NOMO-1 treated with dmso at 0.1 percent for 144 hours (cell line): ENCODE measurements around the gene AATK.

Source experiments
- DNase-seq: peaks from one replicate; lab custom pipeline; 2025; ENCODE audit not compliant: unreplicated experiment; lab: John Stamatoyannopoulos, UW

AATK gene

DNA sequence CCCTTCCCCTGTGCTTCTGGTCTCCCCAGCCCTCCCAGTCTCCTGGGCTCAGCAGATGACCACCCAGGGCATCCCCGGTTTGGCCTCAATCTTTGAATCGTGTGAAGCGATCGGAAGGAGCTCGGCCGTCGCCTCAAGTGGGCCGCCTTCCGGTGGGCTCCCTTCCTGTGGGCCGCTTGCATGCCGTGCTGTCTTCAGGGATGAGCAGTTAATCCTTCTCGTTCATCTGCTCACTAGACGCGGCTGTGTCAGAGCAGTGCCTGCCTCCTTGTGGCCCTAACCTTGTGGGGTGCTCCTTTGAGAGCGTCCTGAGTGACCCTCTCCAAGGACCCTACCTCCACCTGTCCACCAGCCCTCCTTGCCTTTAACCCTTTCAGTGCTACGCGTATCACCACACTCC, 90.7 kb downstream of the AATK start:
- no peak for DNase-seq

DNA sequence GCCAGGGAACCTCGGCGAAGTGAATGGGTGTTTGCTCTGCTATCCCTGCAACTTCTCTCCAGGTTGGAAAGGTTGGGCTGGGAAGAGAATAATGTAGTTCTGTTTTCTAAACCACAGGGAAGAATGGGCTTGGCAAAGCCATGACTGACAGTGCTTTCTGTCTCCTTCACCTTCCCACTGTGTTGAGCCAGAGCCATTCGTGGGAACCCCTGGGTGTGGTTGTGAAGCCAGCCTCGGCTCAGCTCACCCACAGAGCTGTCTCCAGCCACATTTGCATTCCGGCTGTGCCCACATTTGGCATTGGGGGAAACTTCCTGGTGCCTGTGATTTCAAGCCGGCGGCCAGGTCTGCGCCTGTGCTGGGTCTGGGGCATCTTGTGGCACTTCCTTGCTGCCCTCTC, 91.1 kb downstream of the AATK start:
- DNase-seq, result no peak

DNA sequence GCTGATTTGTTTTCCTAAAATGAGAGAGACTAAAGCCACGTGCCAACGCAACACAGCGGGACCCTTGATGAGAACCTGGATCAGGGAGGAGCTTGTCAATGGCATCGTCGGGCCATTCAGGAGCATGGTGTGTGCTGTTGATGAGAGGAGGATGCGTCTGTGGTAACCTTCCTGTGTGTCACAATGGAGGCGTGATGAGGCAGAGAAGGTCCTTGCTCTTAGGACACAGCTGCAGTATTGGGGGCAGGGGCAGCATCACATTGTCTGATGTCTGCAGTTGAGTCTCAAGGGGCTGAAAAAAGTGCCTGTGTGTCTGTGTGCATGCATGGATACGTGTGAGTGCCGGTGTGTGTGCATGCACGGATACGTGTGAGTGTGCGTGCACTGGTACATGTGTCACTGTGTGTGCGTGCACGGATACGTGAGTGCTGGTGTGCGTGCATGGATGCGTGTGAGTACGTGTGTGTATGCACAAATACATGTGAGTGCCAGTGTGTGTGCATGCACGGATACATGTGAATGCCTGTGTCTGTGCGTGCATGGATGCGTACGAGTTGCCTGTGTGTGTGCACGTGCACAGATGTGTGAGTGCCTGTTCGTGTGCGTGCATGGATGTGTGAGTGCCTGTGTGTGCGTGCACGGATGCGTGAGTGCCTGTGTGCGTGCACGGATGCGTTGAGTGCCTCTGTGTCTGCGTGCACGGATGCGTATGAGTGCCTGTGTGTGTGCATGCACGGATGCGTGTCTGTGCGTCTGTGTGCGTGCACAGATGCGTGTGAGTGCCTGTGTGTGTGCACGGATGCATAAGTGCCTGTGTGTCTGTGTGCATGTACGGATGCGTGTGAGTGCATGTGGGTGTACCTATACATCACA, 91.8 kb downstream of the AATK start:
- no peak for DNase-seq

DNA sequence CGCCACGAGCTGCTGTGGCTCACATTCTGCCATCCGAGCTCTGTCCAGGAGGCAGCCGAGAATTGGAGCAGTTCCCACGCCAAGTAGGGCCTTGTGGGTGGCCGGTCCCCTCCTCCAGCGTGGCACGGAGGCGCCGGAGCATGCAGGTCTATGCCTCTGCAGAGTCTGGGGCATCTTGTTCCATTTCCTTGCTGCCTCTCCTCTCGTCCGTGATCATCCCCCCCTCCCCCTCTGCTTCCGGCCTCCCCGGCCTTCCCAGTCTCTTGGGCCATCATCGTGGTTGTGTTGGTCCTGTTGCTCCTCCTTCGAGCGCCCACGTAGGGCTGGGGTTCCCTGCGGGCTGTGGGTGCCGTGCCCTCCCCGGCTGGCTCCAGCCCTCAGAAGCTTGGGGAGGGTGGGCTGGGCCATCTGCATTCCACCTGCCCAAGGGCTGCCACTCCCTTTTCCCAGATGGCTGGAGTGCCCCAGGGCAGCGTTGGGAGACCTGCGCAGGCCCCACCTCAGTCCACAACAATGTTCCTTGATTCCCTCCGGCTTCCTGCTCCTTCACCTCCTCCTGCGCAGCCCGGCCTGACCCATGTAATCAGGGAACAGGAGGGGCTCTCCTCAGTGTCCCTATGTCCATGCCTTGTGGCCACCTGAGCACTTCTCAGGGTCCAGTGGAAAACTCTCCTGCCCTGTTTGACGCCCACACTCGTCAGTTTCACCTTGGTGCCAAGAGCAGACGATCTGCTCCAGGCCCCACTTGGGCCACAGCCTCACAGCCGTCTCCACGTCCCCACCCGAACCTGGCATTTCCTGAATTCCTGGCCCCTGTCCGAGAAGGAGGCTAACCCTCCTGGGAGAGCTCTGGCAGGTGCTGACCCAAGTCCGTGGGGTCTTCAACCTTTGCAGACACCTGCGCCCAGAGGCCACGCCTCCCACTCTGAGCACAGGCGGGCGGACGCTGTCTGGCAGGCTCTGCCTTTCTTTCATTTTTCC, 94.0 kb downstream of the AATK start:
- no peak for DNase-seq

DNA sequence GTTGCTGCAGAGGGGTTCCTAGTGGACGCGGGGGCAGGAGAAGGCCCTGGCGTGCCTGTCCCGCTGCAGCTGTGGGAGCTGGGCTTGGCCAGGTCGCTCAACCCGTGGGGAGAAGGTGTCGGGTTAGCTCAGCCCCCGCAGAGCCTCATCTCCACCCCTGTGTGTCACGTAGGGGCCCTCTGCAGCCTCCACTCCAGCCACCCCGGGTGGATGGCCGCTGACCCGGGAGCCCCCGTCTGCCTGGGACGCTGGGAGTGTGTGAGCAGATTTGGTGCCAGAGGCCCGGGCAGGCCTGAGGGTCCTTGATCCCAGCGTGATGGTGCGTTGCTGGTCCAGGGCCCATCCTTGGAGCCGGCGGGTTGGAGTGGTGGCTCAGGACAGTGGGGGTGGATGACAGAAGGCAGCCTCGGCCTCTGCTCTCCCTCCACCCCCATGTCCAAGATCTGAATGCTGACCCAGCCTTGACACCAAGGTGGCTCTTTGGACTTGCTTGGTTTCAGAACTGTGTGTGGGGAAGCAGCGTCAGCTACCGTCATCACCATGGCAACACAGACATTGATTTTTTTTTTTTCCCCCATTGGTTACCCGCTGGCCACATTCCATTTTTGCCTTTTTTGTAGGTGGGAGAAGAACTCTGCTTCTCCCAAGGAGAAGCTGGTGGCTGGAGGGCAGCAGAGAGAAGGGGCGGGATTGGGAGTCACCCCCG, 95.3 kb downstream of the AATK start:
- no peak for DNase-seq

DNA sequence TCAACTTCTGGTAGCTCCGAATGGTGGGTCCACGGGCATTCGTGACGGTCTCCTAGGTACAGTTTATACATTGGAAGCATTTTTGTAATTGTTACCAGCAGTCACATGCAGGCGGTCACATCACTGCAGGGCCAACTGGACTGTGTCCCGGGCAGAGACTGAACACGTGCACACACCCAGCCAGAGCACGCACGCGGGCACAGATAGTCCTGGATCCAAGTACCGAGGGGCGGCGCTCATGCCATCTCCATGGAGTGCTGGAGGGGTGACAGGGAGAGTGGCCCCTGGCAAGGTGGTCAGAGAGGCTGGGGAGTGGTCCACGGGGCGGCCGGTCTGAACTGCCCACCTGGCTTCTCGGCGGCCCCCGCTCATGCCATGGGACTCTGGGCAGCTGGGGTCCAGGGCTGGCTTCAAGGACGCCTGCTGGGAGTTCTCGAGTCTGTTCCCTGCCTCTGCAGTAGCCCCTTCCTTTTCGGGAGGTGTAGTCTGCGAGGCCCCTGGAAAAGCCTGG, 96.8 kb downstream of the AATK start:
- no peak for DNase-seq

DNA sequence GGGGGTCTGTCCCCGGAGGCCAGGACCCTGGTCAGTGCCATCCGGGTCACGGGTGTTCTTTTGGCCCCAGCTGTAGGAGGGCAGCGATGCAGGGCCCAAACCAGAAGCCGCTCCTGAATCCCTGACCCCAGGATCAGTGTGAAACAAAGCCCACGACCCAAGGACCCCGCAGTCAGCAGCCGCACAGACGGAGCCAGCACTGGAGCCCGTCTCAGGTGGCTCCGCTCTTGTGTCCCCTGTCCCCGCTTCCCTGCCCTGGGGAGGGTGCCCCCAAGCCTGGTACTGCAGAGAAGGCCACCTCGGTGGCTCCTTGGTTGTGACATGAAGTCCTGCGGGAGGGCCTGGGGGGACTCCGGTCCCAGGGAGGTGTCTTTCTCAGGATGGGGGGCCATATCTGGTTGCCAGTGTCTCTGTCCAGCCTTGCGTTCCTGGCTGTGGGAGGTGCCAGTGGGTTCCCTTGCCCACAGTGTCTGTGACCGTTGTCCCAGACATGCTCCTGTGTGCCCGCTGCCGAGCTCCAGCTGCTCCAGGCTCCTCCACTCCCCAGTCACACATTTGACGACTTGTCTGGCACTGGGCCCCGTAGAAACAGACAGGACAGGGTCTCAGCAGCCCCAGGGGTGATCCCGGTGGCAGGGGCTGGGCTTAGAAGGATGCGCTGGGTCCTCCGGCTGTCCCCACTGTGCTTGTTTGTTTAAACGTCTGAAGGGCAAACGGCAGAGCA, 97.4 kb downstream of the AATK start:
- no peak for DNase-seq

DNA sequence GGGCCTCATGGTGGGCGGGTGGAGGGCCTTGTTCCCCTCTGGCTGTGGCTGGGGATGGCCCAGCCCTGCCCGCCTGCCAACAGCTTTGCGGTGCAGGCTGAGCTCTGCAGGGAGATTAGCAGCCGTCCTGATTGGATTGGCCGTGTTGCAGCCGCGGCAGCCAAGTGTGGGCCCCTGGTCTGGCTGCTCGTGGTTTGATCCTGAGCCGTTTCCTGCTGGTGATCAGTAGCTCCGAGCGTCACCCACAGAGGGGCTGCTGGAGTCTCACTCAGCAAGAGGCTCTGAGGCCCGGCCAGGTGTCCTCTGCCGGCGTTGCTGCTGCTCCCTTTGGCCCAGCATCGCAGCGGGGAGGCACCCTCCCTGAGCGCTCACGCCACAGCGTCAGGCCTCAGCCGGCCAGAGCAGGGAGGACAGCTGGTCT, 98.6 kb downstream of the AATK start:
- no peak for DNase-seq
